ENCODE data around the gene TFDP2. TPM values are rescaled to one million over a fixed set of nuclear protein-coding genes. Genes with fewer than 3 reads are reported as not detected.
A peak's percentile ranks its signal among the peaks of the same experiment; 100 is the strongest.
"Not testable (repeated sequence)": the region's sequence is repeated elsewhere in the genome, so short reads cannot be mapped to it uniquely, and the experiment has no call there.

TFDP2 gene
- total RNA-seq, 1 donor from 2014 or later, result 106 TPM

DNA sequence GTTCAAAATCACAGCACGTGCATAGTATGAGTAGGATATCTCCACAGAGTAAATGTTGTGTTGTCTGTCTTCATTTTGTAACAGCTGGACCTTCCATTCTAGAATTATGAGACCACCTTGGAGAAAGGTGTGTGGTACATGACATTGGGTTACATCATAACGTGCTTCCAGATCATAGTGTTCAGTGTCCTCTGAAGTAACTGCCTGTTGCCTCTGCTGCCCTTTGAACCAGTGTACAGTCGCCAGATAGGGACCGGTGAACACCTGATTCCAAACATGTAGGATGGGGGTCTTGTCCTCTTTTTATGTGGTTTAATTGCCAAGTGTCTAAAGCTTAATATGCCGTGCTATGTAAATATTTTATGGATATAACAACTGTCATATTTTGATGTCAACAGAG, 223.7 kb downstream of the TFDP2 start:
- not testable (repeated sequence) for DNase-seq (ENCODE audit: low spot score)

GRCh38 chr3:141921316-141921715, 228.0 kb downstream of the TFDP2 start:
- no peak for DNase-seq (ENCODE audit: low spot score)

GRCh38 chr3:141920701-141921100, 228.6 kb downstream of the TFDP2 start:
- no peak for DNase-seq (ENCODE audit: low spot score)

GRCh38 chr3:141915766-141916165, 233.6 kb downstream of the TFDP2 start:
- DNase-seq (ENCODE audit: low spot score), result no peak

DNA sequence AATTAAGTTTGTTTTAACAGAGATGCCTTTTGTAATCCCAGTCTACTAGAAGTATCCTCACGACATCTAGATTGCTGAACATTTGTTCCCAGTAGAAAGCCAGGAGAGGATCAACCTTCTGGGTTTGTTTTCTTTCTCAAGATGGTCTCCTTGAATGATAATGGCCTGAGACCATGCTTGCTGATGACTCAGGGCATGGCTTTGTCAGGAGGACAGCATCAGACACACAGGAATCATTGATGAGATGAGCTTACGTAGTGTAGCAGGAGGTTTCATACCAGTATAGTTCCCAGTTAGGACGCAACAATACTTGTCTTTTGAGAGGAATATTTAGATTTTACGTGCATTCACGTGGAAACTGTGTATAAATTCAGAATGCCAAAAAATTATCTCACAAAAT, 234.3 kb downstream of the TFDP2 start:
- DNase-seq (ENCODE audit: low spot score), result no peak

GRCh38 chr3:141914311-141914710, 235.0 kb downstream of the TFDP2 start:
- DNase-seq (ENCODE audit: low spot score), result no peak

- peak; percentile 42 for DNase-seq (ENCODE audit: low spot score)
These were observed 236.1 kb downstream of the TFDP2 start for GRCh38 chr3:141913150-141913811.

DNA sequence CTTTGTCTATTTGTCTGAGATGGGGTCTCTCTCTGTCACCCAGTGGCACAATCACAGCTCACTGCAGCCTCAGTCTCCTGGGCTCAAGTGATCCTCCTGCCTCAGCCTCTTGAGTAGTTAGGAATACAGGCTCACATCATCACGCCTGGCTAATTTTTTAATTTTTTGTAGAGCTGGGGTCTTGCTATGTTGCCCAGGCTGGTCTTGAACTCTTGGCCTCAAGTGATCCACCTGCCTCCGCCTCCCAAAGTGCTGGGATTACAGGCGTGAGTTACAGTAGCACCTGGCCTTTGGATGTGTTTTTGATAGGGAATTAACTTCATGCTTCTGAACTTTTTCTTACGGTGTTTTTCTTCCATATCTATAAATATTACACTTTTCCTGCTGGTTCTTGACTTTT, 239.4 kb downstream of the TFDP2 start:
- DNase-seq (ENCODE audit: low spot score), result not testable (repeated sequence)

DNA sequence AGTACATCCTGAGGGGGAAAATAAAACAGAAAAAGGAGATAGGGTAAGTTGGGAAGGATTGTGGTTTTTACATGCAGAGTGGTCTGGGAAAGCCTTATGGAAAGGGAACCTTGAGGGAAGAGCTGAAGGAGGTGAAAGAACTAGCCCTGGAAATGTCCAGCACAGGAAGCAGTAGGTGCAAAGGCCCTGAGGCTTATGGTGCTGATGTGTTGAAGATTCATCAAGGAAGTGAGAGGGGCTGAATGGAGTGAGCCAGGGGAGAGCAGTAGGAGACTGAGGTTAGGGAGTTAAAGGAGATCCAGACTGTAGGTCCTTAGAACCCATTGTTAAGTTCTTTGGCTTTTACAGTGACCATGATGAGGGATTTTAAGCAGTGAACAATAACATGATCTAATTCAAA, 239.9 kb downstream of the TFDP2 start:
- no peak for DNase-seq (ENCODE audit: low spot score)

GRCh38 chr3:141905129-141905528, 244.2 kb downstream of the TFDP2 start:
- no peak for DNase-seq (ENCODE audit: low spot score)

GRCh38 chr3:141904203-141904602, 245.1 kb downstream of the TFDP2 start:
- DNase-seq (ENCODE audit: low spot score), result no peak

- DNase-seq (ENCODE audit: low spot score), result no peak
These were observed 247.4 kb downstream of the TFDP2 start for GRCh38 chr3:141901914-141902313.

GRCh38 chr3:141900343-141900742, 249.0 kb downstream of the TFDP2 start:
- no peak for DNase-seq (ENCODE audit: low spot score)

DNA sequence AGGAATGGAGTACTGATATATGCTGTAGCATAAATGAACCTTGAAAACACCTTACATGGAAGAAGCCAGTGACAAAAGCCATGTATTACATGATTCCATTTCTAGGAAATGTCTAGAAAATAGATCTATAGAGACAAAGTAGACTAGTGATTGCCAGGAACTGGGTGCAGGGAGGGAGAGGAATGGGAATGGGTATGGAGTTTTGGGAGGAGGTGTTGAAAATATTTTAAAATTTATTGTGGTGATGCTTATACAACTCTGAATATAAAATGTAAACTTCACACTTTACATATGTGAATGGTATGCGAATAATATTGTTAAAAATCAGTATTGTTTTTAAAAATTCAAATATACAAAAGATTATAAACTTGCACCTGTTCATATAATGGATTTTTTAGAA, 250.4 kb downstream of the TFDP2 start:
- no peak for DNase-seq (ENCODE audit: low spot score)

GRCh38 chr3:141895731-141896130, 253.6 kb downstream of the TFDP2 start:
- no peak for DNase-seq (ENCODE audit: low spot score)

DNA sequence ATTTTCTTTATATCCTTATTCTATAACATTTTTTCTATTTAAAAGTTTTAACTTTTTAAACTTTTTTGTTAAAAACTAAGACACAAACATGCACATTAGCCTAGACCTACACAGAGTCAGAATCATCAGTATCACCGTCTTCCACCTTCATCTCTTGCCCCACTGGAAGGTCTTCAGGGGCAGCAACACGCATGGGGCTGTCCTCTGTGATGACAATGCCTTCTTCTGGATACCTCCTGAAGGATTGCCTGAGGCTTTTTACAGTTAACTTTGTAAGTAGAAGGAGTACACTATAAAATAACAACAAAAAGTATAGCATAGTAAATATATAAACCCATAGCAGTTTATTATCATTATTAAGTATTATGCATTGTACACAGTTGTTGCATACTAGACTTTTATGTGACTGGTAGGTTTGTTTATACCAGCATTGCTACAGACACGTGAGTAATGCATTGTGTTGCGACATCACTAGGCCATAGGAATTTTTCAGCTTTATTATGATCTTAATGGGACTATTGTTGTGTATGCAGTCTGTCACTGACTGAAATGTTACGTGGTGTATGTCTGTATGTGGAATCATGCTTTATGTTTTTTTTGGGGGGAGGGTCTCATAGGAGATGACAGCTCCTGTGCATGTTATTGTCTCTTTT, 254.7 kb downstream of the TFDP2 start:
- DNase-seq (ENCODE audit: low spot score), result no peak

Other genes with a start within 250 kb of the TFDP2 start
- gene GK5, start 76.0 kb upstream of the TFDP2 start, total RNA-seq, result 25.2 TPM